K562 (cell line): ENCODE measurements around the gene CHMP3. TPM values are rescaled to one million over a fixed set of nuclear protein-coding genes. Genes with fewer than 3 reads are reported as not detected.

ENCODE experiments used
- ATAC-seq: fragments of 200-7000 bp; cut with Tn5 transposase; 3 replicates; pipeline ENCODE4 v1.9.1; 2020; ENCODE audit warnings: moderate library complexity
- BruUV-seq: library from RNA; stranded (reverse); fragments of 400-500 nt; replicated peaks from 2 replicates; lab custom pipeline; 2021; lab: Mats Ljungman, UMichigan
- CTCF ChIA-PET: fragments of 300-600 bp; formaldehyde crosslinking; extraction: SDS; loops from one replicate; lab custom pipeline; 2021; ENCODE audit warnings: low intra/inter-chr PET ratio; lab: Yijun Ruan, JAX
- POLR2A ChIA-PET: fragments of 300-600, 350-650 bp; sonication (Branson Sonifier 250); formaldehyde crosslinking; extraction: SDS; loops from one replicate; lab custom pipeline; 2021; ENCODE audit warnings: antibody characterized with exemption, inconsistent platforms; lab: Yijun Ruan, JAX
- DNase-seq, 4 experiments: peaks; one replicate each; pipeline versions ENCODE4 v3.0.0 to v3.0.0-alpha.2; 2011 to 2018; ENCODE audit warnings: low spot score in 3 of 4, mixed read lengths in 3 of 4; ENCODE audit errors: extremely low read depth in 1 of 4
- FAIRE-seq: peaks from 2 replicates; lab custom pipeline; 2011; peaks lifted over from hg19 to GRCh38; lab: Jason Lieb, UNC
- H2AFZ ChIP-seq: 2 replicates; pipeline ENCODE4 v1.6.0; 2011; ENCODE audit warnings: low read depth, low read length, control low read depth, inconsistent platforms
- H3K27ac ChIP-seq: fragments of 200-600 bp; 3 replicates; pipeline ENCODE4 v1.8.0; 2011; ENCODE audit warnings: low read depth, mild to moderate bottlenecking, control low read depth, inconsistent platforms, low read length, moderate library complexity, mixed read lengths; ENCODE audit errors: extremely low read depth
- H3K27me3 ChIP-seq, 2 experiments: fragments of 300-600 bp in 1 of 2; 2 replicates in 1 of 2; 3 replicates in 1 of 2; pipeline versions ENCODE4 v1.6.0 to v1.8.0; 2011; ENCODE audit warnings: inconsistent platforms in 2 of 2, low read length in 2 of 2, mild to moderate bottlenecking in 1 of 2, mixed read lengths in 1 of 2, moderate library complexity in 1 of 2; ENCODE audit not compliant: control insufficient read depth in 2 of 2, insufficient read depth in 2 of 2
- H3K36me3 ChIP-seq: fragments of 300-600 bp; 3 replicates; pipeline ENCODE4 v1.8.0; 2011; ENCODE audit warnings: mild to moderate bottlenecking, low read length, inconsistent platforms; ENCODE audit not compliant: control insufficient read depth, insufficient read depth
- H3K4me1 ChIP-seq, 2 experiments: fragments of 200-600 bp in 1 of 2; replicated peaks in 1 of 2; 2 replicates in 1 of 2; 3 replicates in 1 of 2; pipeline versions ENCODE4 v1.5.1 to v1.8.0; 2011; ENCODE audit warnings: inconsistent platforms in 2 of 2, low read length in 2 of 2, mild to moderate bottlenecking in 1 of 2, mixed read lengths in 1 of 2, moderate library complexity in 1 of 2; ENCODE audit not compliant: control insufficient read depth in 2 of 2, insufficient read depth in 2 of 2
- H3K4me2 ChIP-seq: 2 replicates; pipeline ENCODE4 v1.6.1; 2011; ENCODE audit warnings: low read length, control low read depth, inconsistent platforms, mixed read lengths; ENCODE audit not compliant: insufficient read depth
- H3K4me3 ChIP-seq: fragments of 200-600 bp; sonication (generic), shearing (Covaris generic); 2 replicates; pipeline ENCODE4 v1.5.1; 2016; ENCODE audit warnings: control low read depth, inconsistent platforms
- H3K79me2 ChIP-seq: fragments of 200-600 bp; 3 replicates; pipeline ENCODE4 v1.8.0; 2011; ENCODE audit warnings: low read length, inconsistent platforms; ENCODE audit not compliant: control insufficient read depth, insufficient read depth
- H3K9ac ChIP-seq, 2 experiments: 2 replicates each; pipeline versions ENCODE4 v1.6.0 to v1.6.1; 2011; ENCODE audit warnings: low read depth in 2 of 2, low read length in 2 of 2, control low read depth in 1 of 2, inconsistent platforms in 1 of 2, mild to moderate bottlenecking in 1 of 2, mixed read lengths in 1 of 2; ENCODE audit not compliant: insufficient read depth in 1 of 2
- H3K9me1 ChIP-seq: one replicate; pipeline ENCODE4 v1.6.0; 2011; ENCODE audit warnings: inconsistent platforms, mild to moderate bottlenecking, low read length, moderate library complexity; ENCODE audit not compliant: control insufficient read depth, insufficient read depth
- H3K9me3 ChIP-seq: replicated peaks from 2 replicates; pipeline ENCODE4 v1.5.1; 2011; ENCODE audit warnings: low read depth, low read length, inconsistent platforms; ENCODE audit not compliant: control insufficient read depth, insufficient read depth
- H4K20me1 ChIP-seq: replicated peaks from 2 replicates; pipeline ENCODE4 v1.6.1; 2011; ENCODE audit warnings: low read length, inconsistent platforms, mixed read lengths; ENCODE audit not compliant: control insufficient read depth, insufficient read depth
- GATA2 ChIP-seq: sonication (generic); formaldehyde crosslinking; IDR thresholded peaks from 2 replicates; pipeline ENCODE4 v1.4.0; 2020; ENCODE audit warnings: mild to moderate bottlenecking, missing genetic modification reagents
- GTF2F1 ChIP-seq: IDR thresholded peaks from 2 replicates; pipeline ENCODE4 v1.6.1; 2011; ENCODE audit warnings: low read depth, low read length, improper control_type of control experiment
- KLF13 ChIP-seq: fragments of 450-650 bp; IDR thresholded peaks from 2 replicates; pipeline ENCODE4 v1.6.1; 2016; ENCODE audit warnings: missing genetic modification characterization, low read depth, mild to moderate bottlenecking, missing compliant biosample characterization, moderate library complexity, borderline replicate concordance
- MAFF ChIP-seq: IDR thresholded peaks from 2 replicates; pipeline ENCODE4 v1.6.1; 2012; ENCODE audit warnings: low read length, improper control_type of control experiment
- MYC ChIP-seq, 2 experiments: fragments of 250-450 bp in 1 of 2; sonication (Bioruptor Pico) in 1 of 2; IDR thresholded peaks; 2 replicates each; pipeline versions ENCODE4 v1.5.1 to v1.6.1; 2012 to 2021; ENCODE audit warnings: low read depth in 2 of 2, borderline replicate concordance in 1 of 2, improper control_type of control experiment in 1 of 2, low read length in 1 of 2, mild to moderate bottlenecking in 1 of 2, moderate library complexity in 1 of 2
- NCOA6 ChIP-seq: fragments of 450-650 bp; IDR thresholded peaks from 2 replicates; pipeline ENCODE4 v1.6.1; 2017; ENCODE audit warnings: mild to moderate bottlenecking
- NCOR1 ChIP-seq: fragments of 450-650 bp; IDR thresholded peaks from 2 replicates; pipeline ENCODE4 v1.6.1; 2016; ENCODE audit warnings: mild to moderate bottlenecking, moderate library complexity
- NEUROD1 ChIP-seq: fragments of 150-350 bp; IDR thresholded peaks from 2 replicates; pipeline ENCODE4 v1.6.1; 2014; ENCODE audit warnings: borderline replicate concordance, low read length, low read depth; ENCODE audit not compliant: partially characterized antibody
- NR2F6 ChIP-seq: fragments of 450-650 bp; formaldehyde crosslinking; IDR thresholded peaks from 2 replicates; pipeline ENCODE4 v1.4.0; 2020; ENCODE audit warnings: mild to moderate bottlenecking
- POLR3G ChIP-seq: IDR thresholded peaks from 2 replicates; pipeline ENCODE4 v1.6.1; 2011; ENCODE audit not compliant: insufficient read length, insufficient replicate concordance; ENCODE audit errors: extremely low read depth
- ZNF444 ChIP-seq: fragments of 250-450 bp; sonication (Bioruptor Pico); IDR thresholded peaks from 2 replicates; pipeline ENCODE4 v1.4.0; 2020; ENCODE audit warnings: mild to moderate bottlenecking, moderate library complexity
- ZNF77 ChIP-seq: fragments of 250-450 bp; sonication (Bioruptor Pico); IDR thresholded peaks from 2 replicates; pipeline ENCODE4 v1.5.0; 2020
- WGBS: fragments of 100-300 bp; shearing (Covaris generic); methylation state at CpG from one replicate; pipeline ENCODE4 v1.1.6; 2016; ENCODE audit warnings: low coverage, mixed read lengths; ENCODE audit not compliant: insufficient coverage; ENCODE audit errors: missing lambda C conversion rate; 5-methylcytosine and 5-hydroxymethylcytosine counted together
- in situ Hi-C: fragments of 300-500 bp; cut with MboI; formaldehyde crosslinking; loops from 4 replicates; pipeline ENCODE4 v1.15.0; 2018; ENCODE audit warnings: inconsistent platforms, mixed read lengths
- intact Hi-C: fragments of 100-400 bp; cut with micrococcal nuclease; formaldehyde crosslinking; loops from 2 replicates; pipeline ENCODE4 v1.14.2; 2022
- polyA plus RNA-seq, 8 experiments: library from polyadenylated mRNA; depleted of rRNA in 4 of 8; stranded (reverse) in 5 of 8; unstranded in 3 of 8; fragments of >200 nt; fragmentation: Nextera tagmentation in 2 of 8; fragmentation: Illumina TruSeq in 1 of 8; extraction: Ambion mirVana in 2 of 8; extraction: Trizol in 1 of 8; gene quantifications; 2 replicates each; pipeline versions ENCODE4 v1.2.1 to v1.2.3, GENCODE V29; 2011 to 2014; ENCODE audit warnings: inconsistent platforms in 1 of 8, missing spikeins in 1 of 8
- total RNA-seq, 7 experiments: library from RNA; depleted of rRNA in 6 of 7; stranded (reverse); fragments of >200 nt in 6 of 7; fragmentation: Illumina TruSeq in 2 of 7; extraction: Trizol in 2 of 7; gene quantifications; 2 replicates each; pipeline versions ENCODE4 v1.2.1 to v1.2.3, GENCODE V29; 2011 to 2021; ENCODE audit warnings: low replicate concordance in 1 of 7
- TF ChIP-seq, protein P1 (sequence below), 2 experiments: IDR thresholded peaks; 2 replicates each; pipeline ENCODE4 v1.6.1; 2012; ENCODE audit warnings: improper control_type of control experiment in 2 of 2, low read depth in 2 of 2, low read length in 2 of 2, borderline replicate concordance in 1 of 2

CHMP3 gene
- total and polyA plus RNA-seq, 9 of the 15 experiments (the other 6 are each of a cell fraction or from before 2014, with no cell fraction given) = 20.6 to 52.5 (median 31.7) TPM

DNA sequence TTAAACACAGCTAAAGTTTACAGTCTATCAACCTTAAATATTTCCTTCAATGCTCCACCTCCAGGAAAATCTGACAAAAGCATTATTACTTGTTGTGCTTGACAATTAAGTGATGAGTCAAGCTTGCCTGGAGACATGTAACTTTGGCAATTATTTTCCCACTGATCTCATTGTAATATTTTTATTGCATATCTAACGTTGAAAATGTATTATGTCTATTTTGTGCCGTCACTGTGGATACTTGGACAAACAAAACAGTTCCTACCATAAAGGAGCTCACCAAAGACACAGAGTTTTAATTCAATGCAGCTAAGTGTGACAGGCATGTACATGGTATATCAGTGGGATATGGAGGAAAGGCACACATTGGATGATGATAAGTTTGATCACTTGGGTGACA, 35.7 kb upstream of the CHMP3 start:
- no peak overlapping the region for H3K4me3 ChIP-seq
- POLR2A ChIA-PET = interaction anchor here (1.0 to 1.2 kb wide), 3 partner anchors 11 to 23 kb away, joined by 4 to 7 read pairs (median 4); no protein-coding TSS in a partner anchor
- DNase-seq (no peak), ATAC-seq (no peak), FAIRE-seq (no peak)
- no peak overlapping the region for H3K27ac ChIP-seq
- no peaks in the 10 kb centered on the region for H4K20me1 ChIP-seq
- no peaks in the 10 kb centered on the region for H3K79me2 ChIP-seq
- no peaks in the 10 kb centered on the region for H3K27me3 ChIP-seq
- CTCF ChIA-PET = no interaction called here
- intact Hi-C loops (no loop called here), in situ Hi-C loops (no loop called here)
- TF ChIP-seq, protein P1, sequence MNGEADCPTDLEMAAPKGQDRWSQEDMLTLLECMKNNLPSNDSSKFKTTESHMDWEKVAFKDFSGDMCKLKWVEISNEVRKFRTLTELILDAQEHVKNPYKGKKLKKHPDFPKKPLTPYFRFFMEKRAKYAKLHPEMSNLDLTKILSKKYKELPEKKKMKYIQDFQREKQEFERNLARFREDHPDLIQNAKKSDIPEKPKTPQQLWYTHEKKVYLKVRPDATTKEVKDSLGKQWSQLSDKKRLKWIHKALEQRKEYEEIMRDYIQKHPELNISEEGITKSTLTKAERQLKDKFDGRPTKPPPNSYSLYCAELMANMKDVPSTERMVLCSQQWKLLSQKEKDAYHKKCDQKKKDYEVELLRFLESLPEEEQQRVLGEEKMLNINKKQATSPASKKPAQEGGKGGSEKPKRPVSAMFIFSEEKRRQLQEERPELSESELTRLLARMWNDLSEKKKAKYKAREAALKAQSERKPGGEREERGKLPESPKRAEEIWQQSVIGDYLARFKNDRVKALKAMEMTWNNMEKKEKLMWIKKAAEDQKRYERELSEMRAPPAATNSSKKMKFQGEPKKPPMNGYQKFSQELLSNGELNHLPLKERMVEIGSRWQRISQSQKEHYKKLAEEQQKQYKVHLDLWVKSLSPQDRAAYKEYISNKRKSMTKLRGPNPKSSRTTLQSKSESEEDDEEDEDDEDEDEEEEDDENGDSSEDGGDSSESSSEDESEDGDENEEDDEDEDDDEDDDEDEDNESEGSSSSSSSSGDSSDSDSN (IDR thresholded peaks at IDR 0.05; ENCODE audit: borderline replicate concordance in 1 of 2, low read depth in 2 of 2, low read length in 2 of 2) = no peak
- no peak for TF ChIP-seq NR2F6 (CRISPR knock-in tag)
- no peak for TF ChIP-seq GATA2 (CRISPR knock-in tag)
- TF ChIP-seq KLF13 (tag) = no peak
- no peak for TF ChIP-seq MYC (IDR thresholded peaks at IDR 0.05; ENCODE audit: low read depth, low read length)
- no peak for TF ChIP-seq MYC (CRISPR knock-in tag; IDR thresholded peaks at IDR 0.05; ENCODE audit: borderline replicate concordance, low read depth)
- TF ChIP-seq NEUROD1 = no peak
- no peak for TF ChIP-seq MAFF
- no peak for TF ChIP-seq ZNF77 (CRISPR knock-in tag)
- TF ChIP-seq GTF2F1 = no peak
- TF ChIP-seq ZNF444 = no peak
- TF ChIP-seq POLR3G = no peak
- no peak for TF ChIP-seq NCOA6
- TF ChIP-seq NCOR1 = no peak
- no peaks in the 10 kb centered on the region for H3K9me3 ChIP-seq
- H3K4me1 ChIP-seq = no peaks in the 10 kb centered on the region
- peaks cover 2% of the 10 kb centered on the region; the same call in 1 of the 3 replicates for H3K36me3 ChIP-seq
- H3K4me2 ChIP-seq = no peak overlapping the region
- WGBS = 10% methylated on average over 2 of the region's 2 CpGs
- BruUV-seq = no TSS peak
- H2AFZ ChIP-seq = no peak overlapping the region
- H3K9me1 ChIP-seq = no peaks in the 10 kb centered on the region
- H3K9ac ChIP-seq = no peak overlapping the region
